Stimulated activated naive CD4-positive, alpha-beta T cell (primary cell): ENCODE data around the gene ART5.

ENCODE experiments used
- DNase-seq, 6 experiments: peaks; one replicate each; lab custom pipeline; 2025; lab: John Stamatoyannopoulos, UW

Gene ART5

GRCh38 chr11:3641701-3642070 lies at the start of gene ART5:
ART5 (minus strand) TSS chr11:3641992; CDS start chr11:3641862, 130 bp downstream.
- DNase-seq, result no peak

- DNase-seq, result no peak
These were observed 45.0 kb upstream of the ART5 start for GRCh38 chr11:3686751-3687150.

- no peak for DNase-seq
These were observed 44.1 kb upstream of the ART5 start for GRCh38 chr11:3685923-3686322.

- no peak for DNase-seq
These were observed 43.0 kb upstream of the ART5 start for GRCh38 chr11:3684819-3685172.

GRCh38 chr11:3684129-3684818 lies 42.5 kb upstream of the ART5 start:
- no peak for DNase-seq

GRCh38 chr11:3683039-3683438 lies 41.2 kb upstream of the ART5 start:
- no peak for DNase-seq

GRCh38 chr11:3679077-3679476 lies 37.3 kb upstream of the ART5 start:
- DNase-seq, result no peak

GRCh38 chr11:3675971-3676370 lies 34.2 kb upstream of the ART5 start:
- no peak for DNase-seq

- no peak for DNase-seq
These were observed 32.4 kb upstream of the ART5 start for GRCh38 chr11:3674189-3674588.

GRCh38 chr11:3671334-3672254 lies 29.8 kb upstream of the ART5 start, which contains the start of gene CHRNA10:
CHRNA10 (minus strand) TSS chr11:3671384; CDS start chr11:3671312, 72 bp downstream.
- DNase-seq, result no peak

GRCh38 chr11:3669742-3670183 lies 28.0 kb upstream of the ART5 start:
- DNase-seq, result no peak

GRCh38 chr11:3669128-3669527 lies 27.3 kb upstream of the ART5 start:
- DNase-seq, result no peak

- DNase-seq, result no peak
These were observed 25.6 kb upstream of the ART5 start for GRCh38 chr11:3667149-3668035.

- no peak for DNase-seq
These were observed 24.3 kb upstream of the ART5 start for GRCh38 chr11:3666023-3666530.

- DNase-seq, result no peak
These were observed 23.7 kb upstream of the ART5 start for GRCh38 chr11:3665336-3666022.

- DNase-seq, result no peak
These were observed 22.3 kb upstream of the ART5 start for GRCh38 chr11:3664032-3664630.

- DNase-seq, result no peak
These were observed 21.1 kb upstream of the ART5 start for GRCh38 chr11:3662856-3663255.

GRCh38 chr11:3660960-3661359 lies 19.2 kb upstream of the ART5 start:
- no peak for DNase-seq

- DNase-seq, result no peak
These were observed 18.1 kb upstream of the ART5 start for GRCh38 chr11:3659595-3660515.

GRCh38 chr11:3658252-3658651 lies 16.5 kb upstream of the ART5 start:
- DNase-seq, result no peak
